ENCODE data around the gene ZXDB.
"Not testable (repeated sequence)": the region's sequence is repeated elsewhere in the genome, so short reads cannot be mapped to it uniquely, and the experiment has no call there.

The ZXDB gene

DNA sequence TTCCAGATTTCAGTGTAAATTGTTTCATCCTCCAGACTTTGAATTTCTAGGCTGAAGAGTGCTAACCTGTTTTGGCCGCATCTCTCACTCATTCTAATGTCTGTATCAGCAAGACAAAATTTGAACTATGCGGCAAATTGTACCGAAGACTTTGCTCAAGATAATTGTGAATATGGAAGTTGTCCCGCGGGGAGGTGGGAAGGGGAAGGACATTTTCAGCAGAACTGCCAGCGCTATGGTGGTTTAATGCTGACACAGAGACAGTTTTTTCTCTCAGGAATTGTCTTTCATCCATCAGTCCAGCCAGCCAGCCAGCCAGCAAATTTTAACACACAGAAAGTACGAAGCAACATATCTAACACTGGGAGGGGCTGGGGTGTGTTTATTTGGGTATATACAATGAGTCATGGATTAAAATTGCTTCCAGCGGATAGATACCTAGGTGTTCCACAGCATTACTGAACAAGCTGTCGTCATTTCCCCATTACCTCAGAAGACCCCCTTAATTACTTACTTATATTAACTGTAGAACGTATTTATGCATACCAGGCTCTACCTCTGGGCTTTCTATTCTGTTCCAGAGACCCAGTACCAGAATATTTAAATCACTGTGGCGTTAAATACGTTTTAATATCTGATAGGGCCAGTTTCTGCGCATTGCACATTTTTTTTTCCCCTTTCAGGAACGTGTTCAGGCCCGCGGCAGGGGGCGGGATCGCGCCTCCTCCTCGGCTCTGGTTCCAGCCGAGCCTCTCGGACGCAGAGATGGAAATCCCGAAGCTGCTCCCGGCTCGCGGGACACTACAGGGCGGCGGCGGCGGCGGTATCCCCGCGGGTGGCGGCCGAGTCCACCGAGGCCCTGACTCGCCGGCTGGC is at the start of gene ZXDB:
ZXDB (plus strand) TSS at position 728 of the 876 bp plus-strand sequence; CDS start at position 766, 38 bp downstream.
- DNase-seq, result not testable (repeated sequence)

DNA sequence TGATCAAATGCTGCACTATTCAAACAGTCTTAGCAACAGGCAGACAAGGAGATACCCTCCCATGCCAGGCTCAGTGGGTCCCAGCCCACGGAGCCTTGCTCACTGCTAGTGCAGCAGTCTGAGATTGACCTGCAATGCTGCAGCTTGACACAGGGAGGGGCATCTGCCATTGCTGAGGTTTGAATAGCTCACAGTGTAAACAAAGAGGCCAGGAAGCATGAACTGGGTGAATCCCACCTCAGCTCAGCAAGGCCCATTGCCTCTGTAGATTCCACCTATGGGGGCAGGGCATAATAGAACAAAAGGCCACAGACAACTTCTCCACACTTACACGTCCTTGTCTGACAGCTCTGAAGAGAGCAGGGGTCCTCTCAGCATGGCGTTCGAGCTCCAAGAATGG is 26.6 kb upstream of the ZXDB start:
- no peak for DNase-seq

DNA sequence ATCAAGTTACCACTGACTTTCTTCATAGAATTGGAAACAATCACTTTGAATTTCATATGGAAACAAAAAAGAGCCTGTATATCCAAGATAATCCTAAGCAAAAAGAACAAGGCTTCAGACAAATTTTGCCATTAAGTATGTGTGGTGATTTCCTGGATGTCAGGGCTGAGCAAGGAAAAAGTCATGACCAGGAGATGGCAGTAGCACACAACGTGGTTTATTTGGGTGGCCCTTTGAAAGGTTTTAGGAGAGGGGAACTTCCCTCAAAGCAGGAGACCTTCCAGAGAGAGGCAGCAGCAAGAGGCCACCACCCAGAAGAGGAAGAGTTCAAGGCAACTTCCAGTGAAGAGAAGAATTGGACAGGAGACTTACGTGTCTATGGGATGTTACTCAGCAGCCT is 18.1 kb upstream of the ZXDB start:
- no peak for DNase-seq

DNA sequence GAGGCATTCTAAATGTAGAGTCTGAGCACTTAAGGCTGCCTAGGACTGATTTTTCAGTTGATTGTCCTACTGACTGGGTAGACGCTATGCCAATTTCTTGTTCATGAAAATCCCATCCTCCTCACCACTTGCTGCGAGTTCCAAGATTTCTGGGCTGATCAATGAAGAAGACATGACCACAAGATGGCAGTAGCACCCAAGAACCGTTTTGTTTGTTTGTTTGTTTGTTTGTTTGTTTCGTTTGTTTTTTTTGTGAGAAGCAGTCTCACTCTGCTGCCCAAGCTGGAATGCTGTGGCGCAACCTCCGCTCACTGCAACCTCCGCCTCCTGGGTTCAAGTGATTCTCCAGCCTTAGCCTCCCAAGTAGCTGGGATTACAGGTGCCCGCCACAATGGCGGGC is 8.9 kb upstream of the ZXDB start:
- not testable (repeated sequence) for DNase-seq

DNA sequence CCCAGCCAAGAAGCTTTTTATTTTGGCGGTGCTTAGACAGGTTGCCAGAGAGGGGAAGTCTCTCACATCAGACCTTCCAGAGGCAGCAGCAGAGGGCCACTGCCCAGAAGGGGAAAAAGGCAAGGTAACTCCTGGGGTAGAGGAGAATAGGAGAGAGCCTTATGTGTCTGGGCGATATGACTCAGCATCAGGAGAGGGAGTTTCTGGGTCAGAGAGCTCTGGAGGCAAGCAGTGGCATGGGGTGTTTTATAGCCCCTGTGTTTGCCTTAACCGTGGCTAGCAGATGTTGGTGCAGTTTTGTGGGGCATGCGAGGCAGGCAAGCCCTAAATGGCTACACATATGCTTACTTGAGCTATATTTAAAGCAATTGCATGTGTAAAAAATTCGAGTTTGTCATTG is 8.3 kb upstream of the ZXDB start:
- DNase-seq, result no peak

DNA sequence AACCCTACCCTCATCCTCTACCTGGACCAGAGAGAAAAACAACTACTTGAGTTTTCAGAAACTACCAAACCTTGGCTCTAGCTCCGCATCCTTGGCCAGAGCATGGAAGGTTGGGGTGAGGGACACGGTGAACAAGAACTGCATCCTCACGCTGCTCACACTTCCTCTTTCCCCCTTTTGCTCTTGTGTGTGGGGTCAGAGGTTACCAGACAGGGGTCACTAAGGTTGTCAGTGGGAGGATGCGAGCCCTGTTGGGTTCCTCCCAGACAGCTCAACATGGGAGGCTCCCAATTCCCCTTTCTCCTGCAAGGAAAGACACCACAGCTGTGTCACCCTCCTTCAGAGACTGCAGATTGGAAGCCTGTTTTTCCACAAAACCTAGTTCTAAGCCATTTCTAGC is 5.5 kb upstream of the ZXDB start:
- DNase-seq, result no peak

DNA sequence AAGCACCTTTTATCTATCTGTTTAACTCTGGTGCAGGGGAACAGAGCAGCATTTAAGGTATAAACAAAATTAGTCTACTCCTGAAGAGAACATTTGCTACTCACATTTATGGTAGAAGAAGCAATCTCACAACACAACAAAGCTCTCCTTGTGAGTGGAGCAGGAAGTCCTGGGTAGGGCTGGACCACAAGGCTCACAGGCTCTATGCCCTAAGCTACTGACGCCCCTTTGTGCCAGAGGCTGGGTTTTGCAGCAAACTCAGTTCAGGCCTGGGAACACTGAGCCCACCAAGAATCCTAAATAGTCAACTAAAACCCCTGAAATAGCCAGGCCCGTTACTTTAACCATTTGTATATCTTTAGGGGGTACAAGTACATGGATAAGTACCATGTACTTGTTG is 4.7 kb upstream of the ZXDB start:
- no peak for DNase-seq

DNA sequence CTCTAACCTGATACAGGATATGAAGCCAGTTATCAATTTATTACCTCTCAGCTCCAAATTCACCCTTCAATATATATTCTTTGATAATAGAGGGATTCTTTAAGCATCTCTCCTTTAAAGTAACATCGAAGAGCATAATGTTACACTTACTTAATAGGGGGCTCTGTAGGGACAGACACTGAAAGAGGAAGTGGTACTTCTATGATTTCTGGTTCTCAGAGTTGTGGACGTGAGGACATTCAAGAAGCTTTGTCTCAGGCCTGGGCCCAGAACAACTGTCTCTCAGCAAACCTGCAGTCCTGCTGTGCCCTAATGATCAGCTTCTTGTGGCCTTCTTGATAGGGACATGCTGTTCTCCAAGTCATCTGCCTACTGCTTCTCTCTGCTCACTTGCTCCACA is 4.2 kb upstream of the ZXDB start:
- no peak for DNase-seq

DNA sequence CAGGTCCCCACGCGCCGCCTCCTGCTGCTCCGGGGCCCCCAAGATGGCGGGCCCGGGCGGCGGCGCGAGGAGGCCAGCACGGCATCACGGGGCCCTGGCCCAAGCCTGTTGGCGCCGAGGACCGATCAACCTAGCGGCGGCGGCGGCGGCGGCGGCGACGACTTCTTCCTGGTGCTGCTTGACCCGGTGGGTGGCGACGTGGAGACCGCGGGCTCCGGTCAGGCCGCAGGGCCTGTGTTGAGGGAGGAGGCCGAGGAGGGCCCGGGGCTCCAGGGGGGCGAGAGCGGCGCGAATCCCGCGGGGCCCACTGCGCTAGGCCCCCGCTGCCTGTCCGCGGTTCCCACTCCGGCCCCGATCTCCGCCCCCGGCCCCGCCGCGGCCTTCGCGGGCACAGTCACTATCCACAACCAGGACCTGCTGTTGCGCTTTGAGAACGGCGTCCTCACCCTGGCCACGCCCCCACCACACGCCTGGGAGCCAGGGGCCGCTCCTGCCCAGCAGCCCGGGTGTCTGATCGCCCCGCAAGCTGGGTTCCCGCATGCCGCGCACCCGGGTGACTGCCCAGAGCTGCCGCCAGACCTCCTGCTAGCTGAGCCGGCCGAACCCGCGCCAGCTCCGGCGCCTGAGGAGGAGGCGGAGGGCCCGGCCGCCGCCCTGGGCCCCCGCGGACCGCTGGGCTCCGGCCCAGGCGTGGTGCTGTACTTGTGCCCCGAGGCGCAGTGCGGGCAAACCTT is 516 bp downstream of the ZXDB start:
- DNase-seq, result not testable (repeated sequence)

DNA sequence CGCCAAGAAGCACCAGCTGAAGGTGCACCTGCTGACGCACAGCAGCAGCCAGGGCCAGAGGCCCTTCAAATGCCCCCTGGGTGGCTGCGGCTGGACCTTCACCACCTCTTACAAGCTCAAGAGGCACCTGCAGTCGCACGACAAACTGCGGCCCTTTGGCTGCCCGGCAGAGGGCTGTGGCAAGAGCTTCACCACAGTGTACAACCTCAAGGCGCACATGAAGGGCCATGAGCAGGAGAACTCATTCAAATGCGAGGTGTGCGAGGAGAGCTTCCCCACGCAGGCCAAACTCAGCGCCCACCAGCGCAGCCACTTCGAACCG is 1.0 kb downstream of the ZXDB start:
- DNase-seq, result not testable (repeated sequence)

DNA sequence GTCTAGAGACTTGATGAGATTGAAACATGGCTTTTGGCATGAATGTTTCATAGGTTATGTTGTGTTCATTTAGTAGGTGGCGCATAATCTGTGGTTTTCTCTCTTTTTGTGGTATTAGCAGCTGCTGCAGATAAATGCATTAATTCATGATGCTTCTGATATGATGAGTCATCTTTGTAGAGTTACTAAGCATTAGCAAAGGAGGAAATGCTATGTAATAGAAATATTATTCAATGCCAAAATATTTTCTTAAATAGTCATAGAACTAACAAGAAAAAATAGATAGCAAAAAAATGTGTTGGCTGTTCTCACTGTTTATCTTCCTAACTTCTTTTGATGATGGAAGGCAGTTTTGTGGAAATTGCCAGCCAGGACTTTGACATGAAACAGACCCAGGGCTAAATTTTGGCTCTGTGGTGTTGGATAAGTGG is 3.6 kb downstream of the ZXDB start:
- DNase-seq, result no peak

DNA sequence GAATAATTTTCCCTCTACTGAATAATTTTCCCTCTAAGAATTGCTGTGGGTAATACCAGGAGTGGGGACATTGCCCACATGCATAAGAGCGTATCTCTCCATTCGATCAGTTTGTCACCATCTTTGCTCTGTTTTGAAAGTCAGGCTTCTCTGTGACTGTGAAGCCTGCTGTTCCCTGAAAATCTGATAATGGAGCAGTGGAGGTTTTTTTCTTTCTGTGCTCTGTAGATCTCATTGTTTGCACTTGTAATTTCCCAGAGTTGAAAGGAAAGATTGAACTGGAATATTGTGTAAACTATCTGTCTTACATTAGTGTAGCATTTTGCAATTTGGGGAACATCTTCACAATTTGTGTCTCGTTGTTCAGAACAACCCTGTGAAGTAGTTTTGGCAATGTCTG is 4.3 kb downstream of the ZXDB start:
- DNase-seq, result no peak

DNA sequence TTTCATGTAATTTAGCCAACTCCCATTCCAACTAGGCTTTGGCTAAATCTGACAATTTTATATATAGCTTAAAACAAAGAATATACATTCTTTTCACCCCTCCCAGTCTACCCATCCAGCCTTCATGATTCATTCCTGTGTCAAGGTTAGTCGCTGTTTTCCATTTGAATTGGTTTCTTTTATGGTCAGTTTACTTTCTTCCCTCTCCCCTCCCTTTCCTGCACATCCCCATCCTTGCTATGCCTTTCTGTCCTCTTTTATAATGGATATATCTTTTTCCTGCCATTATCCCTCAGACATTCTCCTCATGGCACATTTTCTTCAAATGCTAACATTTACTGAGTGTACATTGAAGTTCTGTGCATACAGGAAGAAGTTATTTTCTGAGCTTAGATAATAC is 4.7 kb downstream of the ZXDB start:
- DNase-seq, result no peak

DNA sequence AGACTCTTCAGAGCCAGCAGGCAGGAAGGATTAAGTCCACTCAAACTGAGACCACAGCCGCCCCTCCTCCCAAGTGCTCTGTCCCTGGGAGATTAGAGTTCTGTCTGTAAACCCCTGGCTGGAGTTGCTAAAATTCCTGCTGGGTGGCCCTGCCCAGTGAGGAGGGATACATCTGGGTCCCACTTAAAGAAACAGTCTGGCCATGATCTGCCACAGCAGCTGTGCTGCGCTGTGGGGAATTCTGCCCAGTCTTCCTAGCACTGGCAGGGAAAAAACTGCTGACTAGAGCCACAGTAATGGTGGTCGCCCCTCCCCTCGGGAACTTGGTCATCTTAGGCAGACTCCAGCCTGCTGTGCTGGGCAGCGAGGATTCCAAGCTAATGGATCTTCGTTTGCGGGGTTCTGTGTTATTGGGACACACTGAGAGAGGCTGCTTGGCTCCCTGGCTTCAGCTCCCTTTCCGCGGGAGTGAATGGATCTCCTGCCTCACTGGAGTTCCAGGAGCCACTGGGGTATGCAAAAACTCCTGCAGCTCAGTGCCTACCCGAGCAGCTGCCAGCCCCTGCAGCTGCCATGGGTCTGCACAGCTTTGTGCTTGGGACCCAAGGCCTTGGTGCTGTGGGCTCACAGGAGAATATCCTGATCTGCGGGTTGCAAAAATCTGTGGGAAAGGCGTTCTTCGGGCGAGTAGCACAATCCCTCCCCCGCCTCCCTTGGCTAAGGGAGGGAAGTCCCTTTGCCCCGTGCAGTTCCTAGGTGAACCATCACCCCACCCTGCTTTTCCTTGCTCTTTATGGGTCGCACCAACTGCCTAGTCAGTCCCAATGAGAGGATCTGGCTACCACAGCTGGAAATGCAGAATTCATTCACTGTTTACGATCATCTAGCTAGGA is 15.7 kb downstream of the ZXDB start:
- no peak for DNase-seq

DNA sequence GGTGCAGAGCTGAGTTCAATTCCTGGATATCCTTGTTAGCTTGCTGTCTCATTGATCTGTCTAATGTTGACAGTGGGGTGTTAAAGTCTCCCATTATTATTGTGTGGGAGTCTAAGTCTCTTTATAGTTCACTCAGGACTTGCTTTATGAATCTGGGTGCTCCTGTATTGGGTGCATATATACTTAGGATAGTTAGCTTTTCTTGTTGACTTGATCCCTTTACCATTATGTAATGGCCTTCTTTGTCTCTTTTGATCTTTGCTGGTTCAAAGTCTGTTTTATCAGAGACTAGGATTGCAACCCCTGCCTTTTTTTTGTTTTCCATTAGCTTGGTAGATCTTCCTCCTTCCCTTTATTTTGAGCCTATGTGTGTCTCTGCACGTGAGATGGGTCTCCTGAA is 21.5 kb downstream of the ZXDB start:
- not testable (repeated sequence) for DNase-seq

DNA sequence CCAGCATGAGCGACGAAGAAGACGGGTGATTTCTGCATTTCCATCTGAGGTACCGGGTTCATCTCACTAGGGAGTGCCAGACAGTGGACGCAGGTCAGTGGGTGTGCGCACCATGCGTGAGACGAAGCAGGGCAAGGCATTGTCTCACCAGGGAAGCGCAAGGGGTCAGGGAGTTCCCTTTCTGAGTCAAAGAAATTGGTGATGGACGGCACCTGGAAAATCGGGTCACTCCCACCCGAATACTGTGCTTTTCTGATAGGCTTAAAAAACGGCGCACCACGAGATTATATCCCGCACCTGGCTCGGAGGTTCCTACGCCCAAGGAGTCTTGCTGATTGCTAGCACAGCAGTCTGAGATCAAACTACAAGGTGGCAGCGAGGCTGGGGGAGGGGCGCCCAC is 37.6 kb downstream of the ZXDB start:
- DNase-seq, result not testable (repeated sequence)

DNA sequence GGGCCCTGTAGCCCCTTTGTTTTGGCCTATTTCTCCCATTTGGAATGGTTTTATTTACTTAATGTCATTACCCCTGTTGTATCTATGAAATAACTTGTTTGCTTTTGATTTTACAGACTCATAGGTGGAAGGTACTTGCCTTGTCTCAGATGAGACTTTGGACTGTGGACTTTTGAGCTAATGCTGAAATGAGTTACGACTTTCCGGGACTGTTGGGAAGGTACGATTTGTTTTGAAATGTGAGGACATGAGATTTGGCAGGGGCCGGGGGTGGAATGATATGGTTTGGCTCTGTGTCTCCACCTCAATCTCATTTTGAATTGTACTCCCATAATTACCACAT is 48.8 kb downstream of the ZXDB start:
- DNase-seq, result no peak

DNA sequence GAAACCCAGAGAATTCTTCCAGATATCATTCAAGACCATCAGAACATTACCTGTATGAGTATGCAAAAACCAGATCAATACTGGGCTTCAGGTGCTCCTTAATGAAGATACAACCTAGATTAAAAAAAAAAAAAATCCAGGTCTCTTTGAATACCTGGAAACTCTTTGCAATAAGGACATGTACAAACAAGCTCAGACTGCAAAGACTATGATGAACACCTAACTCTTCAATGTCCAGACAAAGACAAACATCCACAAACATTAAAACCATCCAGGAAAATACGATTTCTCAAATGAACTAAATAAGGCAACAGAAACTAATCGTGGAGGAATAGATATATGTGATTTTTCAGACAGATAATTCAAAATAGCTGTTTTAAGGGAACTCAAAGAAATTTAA is 49.5 kb downstream of the ZXDB start:
- DNase-seq, result no peak

DNA sequence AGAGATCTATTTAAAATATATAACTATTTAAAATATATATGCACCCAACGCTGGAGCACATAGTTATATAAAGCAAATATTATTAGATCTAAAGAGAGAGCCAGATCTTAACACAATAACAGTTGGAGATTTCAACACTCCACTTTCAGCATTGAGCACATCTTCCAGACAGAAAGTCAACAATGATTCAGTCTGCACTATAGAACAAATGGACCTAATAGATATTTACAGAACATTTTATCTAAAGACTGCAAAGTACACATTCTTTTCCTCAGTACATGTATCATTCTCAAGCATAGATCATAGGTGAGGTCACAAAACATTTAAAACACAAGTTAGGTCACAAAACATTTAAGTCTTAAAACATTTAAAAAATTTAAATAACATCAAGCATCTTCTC is 51.9 kb downstream of the ZXDB start:
- DNase-seq, result no peak

DNA sequence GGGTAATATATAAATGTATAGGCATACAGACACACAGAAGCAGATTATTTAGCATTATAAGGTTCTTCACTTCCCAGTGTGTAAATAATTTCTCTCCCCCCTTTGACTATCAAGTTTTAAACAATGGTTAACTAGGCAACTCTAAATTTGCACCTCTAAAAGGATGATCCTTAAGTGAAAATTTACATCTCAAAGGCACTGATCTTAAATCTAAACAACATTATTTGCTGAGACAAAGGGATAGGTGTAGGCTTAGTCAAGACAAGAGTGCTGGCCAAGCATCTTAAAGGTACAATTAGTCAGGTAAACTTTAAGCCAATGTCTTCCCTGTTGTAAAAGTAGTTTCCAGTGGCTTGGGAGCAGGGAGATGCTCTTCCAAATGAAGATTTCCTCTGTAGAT is 55.2 kb downstream of the ZXDB start:
- no peak for DNase-seq

All from NK-92 treated with Interleukin-12 subunit alpha and Interleukin-12 subunit beta, amount 100 ng/mL, for 24 hours (cell line).